HepG2 (cell line): ENCODE data around the gene DLG2. TPM values are rescaled to one million over a fixed set of nuclear protein-coding genes. Genes with fewer than 3 reads are reported as not detected.

Experiments
- ARID5B ChIP-seq: IDR thresholded peaks from 2 replicates; pipeline ENCODE4 v1.4.0; 2020; ENCODE audit warnings: mild to moderate bottlenecking, missing genetic modification reagents
- BCL6 ChIP-seq: IDR thresholded peaks from 2 replicates; pipeline ENCODE4 v1.6.1; 2016; ENCODE audit warnings: missing genetic modification reagents, missing compliant biosample characterization
- CHD2 ChIP-seq: IDR thresholded peaks from 2 replicates; pipeline ENCODE4 v1.6.1; 2011; ENCODE audit warnings: low read depth, low read length, improper control_type of control experiment
- FOXJ3 ChIP-seq: sonication (generic); formaldehyde crosslinking; IDR thresholded peaks from 2 replicates; pipeline ENCODE4 v1.4.0; 2020; ENCODE audit warnings: missing genetic modification reagents, mild to moderate bottlenecking, borderline replicate concordance
- GMEB2 ChIP-seq: IDR thresholded peaks from 2 replicates; pipeline ENCODE4 v1.6.1; 2016; ENCODE audit warnings: missing biosample characterization, missing genetic modification reagents, low read depth
- MZF1 ChIP-seq: sonication (generic); formaldehyde crosslinking; IDR thresholded peaks from 2 replicates; pipeline ENCODE4 v1.8.1; 2023; ENCODE audit warnings: mild to moderate bottlenecking, missing genetic modification reagents, borderline replicate concordance
- PATZ1 ChIP-seq: sonication (generic); formaldehyde crosslinking; IDR thresholded peaks from 2 replicates; pipeline ENCODE4 v1.4.0; 2020; ENCODE audit warnings: missing genetic modification reagents
- PHF8 ChIP-seq: sonication (generic); formaldehyde crosslinking; IDR thresholded peaks from 2 replicates; pipeline ENCODE4 v1.5.0; 2020; ENCODE audit warnings: missing genetic modification reagents
- SNAPC5 ChIP-seq: sonication (generic); formaldehyde crosslinking; IDR thresholded peaks from 2 replicates; pipeline ENCODE4 v1.8.1; 2023; ENCODE audit warnings: mild to moderate bottlenecking, missing genetic modification reagents, borderline replicate concordance
- SNRNP70 ChIP-seq: fragments of 200-400 bp; formaldehyde crosslinking; IDR thresholded peaks from 2 replicates; pipeline ENCODE4 v1.6.1; 2017; ENCODE audit warnings: mild to moderate bottlenecking, low read depth, low read length, moderate library complexity
- SSRP1 ChIP-seq: IDR thresholded peaks from 2 replicates; pipeline ENCODE4 v1.6.1; 2016; ENCODE audit warnings: control low read depth
- TERF1 ChIP-seq: sonication (generic); formaldehyde crosslinking; IDR thresholded peaks from 2 replicates; pipeline ENCODE4 v1.8.0; 2022; ENCODE audit warnings: mild to moderate bottlenecking, missing genetic modification reagents, moderate library complexity
- ZBTB1 ChIP-seq: sonication (generic); formaldehyde crosslinking; IDR thresholded peaks from 2 replicates; pipeline ENCODE4 v1.4.0; 2020; ENCODE audit warnings: missing genetic modification reagents, borderline replicate concordance
- ZBTB42 ChIP-seq: sonication (generic); formaldehyde crosslinking; IDR thresholded peaks from 2 replicates; pipeline ENCODE4 v1.5.0; 2020; ENCODE audit warnings: mild to moderate bottlenecking, missing genetic modification reagents
- ZFX ChIP-seq: sonication (generic); formaldehyde crosslinking; IDR thresholded peaks from 2 replicates; pipeline ENCODE4 v1.4.0; 2020; ENCODE audit warnings: mild to moderate bottlenecking, low read depth, missing genetic modification reagents, moderate library complexity
- ZNF136 ChIP-seq: sonication (generic); formaldehyde crosslinking; IDR thresholded peaks from 2 replicates; pipeline ENCODE4 v1.8.1; 2022; ENCODE audit warnings: low read depth, mild to moderate bottlenecking, moderate library complexity, missing genetic modification reagents
- ZNF513 ChIP-seq: sonication (generic); formaldehyde crosslinking; conservative IDR thresholded peaks from 2 replicates; pipeline ENCODE4 v1.5.0; 2020; ENCODE audit warnings: missing genetic modification reagents
- ZNF562 ChIP-seq: sonication (generic); formaldehyde crosslinking; IDR thresholded peaks from 2 replicates; pipeline ENCODE4 v1.8.0; 2022; ENCODE audit warnings: missing genetic modification reagents, borderline replicate concordance
- ZNF580 ChIP-seq: IDR thresholded peaks from 2 replicates; pipeline ENCODE4 v1.6.1; 2016; ENCODE audit warnings: low read depth, borderline replicate concordance
- ZNF775 ChIP-seq: sonication (generic); formaldehyde crosslinking; IDR thresholded peaks from 2 replicates; pipeline ENCODE4 v1.4.0; 2020; ENCODE audit warnings: missing genetic modification reagents, mild to moderate bottlenecking, moderate library complexity, borderline replicate concordance
- polyA plus RNA-seq, 8 experiments: library from polyadenylated mRNA; depleted of rRNA in 3 of 8; stranded (reverse) in 7 of 8; unstranded in 1 of 8; fragments of >200 nt; fragmentation: Illumina TruSeq in 4 of 8; extraction: Trizol in 4 of 8; gene quantifications; 2 replicates each; pipeline versions ENCODE4 v1.2.1 to v1.2.3, GENCODE V29; 2011 to 2016; ENCODE audit warnings: low read depth in 4 of 8, missing spikeins in 1 of 8, mixed read lengths in 1 of 8; ENCODE audit not compliant: insufficient read depth in 1 of 8
- total RNA-seq, 5 experiments: library from RNA; depleted of rRNA; stranded (reverse); fragments of >200 nt; fragmentation: Illumina TruSeq; extraction: Trizol; gene quantifications; 2 replicates each; pipeline ENCODE4 v1.2.3, GENCODE V29; 2016; ENCODE audit warnings: low read depth in 1 of 5

DLG2 gene
- total and polyA plus RNA-seq, 2 of the 13 experiments (the other 11 are each of a cell fraction or from before 2014, with no cell fraction given) = 0.46 to 1.0 TPM

GRCh38 chr11:84714316-84714780 lies 912.8 kb downstream of the DLG2 start (continued):
- TF ChIP-seq ZNF775 (CRISPR knock-in tag) (no peak), ZBTB1 (CRISPR knock-in tag) (no peak), SNAPC5 (CRISPR knock-in tag) (no peak), PHF8 (CRISPR knock-in tag) (no peak), PATZ1 (CRISPR knock-in tag) (0 out of 2 replicates have a peak, but pooled peaks have one; percentile 13), TERF1 (CRISPR knock-in tag) (no peak), ZBTB42 (CRISPR knock-in tag) (no peak), ZNF562 (CRISPR knock-in tag) (no peak), ZNF513 (CRISPR knock-in tag) (no peak), SSRP1 (CRISPR knock-in tag) (no peak), ZFX (no peak), SNRNP70 (no peak), ZNF136 (no peak), FOXJ3 (no peak), GMEB2 (no peak), ZNF580 (CRISPR knock-in tag) (peak; percentile 81), ARID5B (peak; percentile 48), MZF1 (CRISPR knock-in tag) (no peak), BCL6 (CRISPR knock-in tag) (peak; percentile 45; the same call in 1 of the 2 replicates), CHD2 (no peak)
